Putamen (tissue), 1 donor: ENCODE results near the gene CDYL2.
"Not testable (repeated sequence)": the region's sequence is repeated elsewhere in the genome, so short reads cannot be mapped to it uniquely, and the experiment has no call there.

Source experiments
- DNase-seq: peaks from one replicate; pipeline ENCODE4 v3.0.0-alpha.2; 2016; ENCODE audit warnings: low spot score

CDYL2 gene

GRCh38 chr16:80669673-80670072 is 134.7 kb downstream of the CDYL2 start:
- no peak for DNase-seq

- no peak for DNase-seq
Observed at GRCh38 chr16:80667925-80668324, 136.5 kb downstream of the CDYL2 start.

GRCh38 chr16:80667251-80667560 is 137.2 kb downstream of the CDYL2 start:
- DNase-seq, result no peak

GRCh38 chr16:80666378-80667250 is 137.8 kb downstream of the CDYL2 start:
- DNase-seq, result no peak

- no peak for DNase-seq
Observed at GRCh38 chr16:80665356-80665755, 139.0 kb downstream of the CDYL2 start.

- DNase-seq, result no peak
Observed at GRCh38 chr16:80664786-80665185, 139.6 kb downstream of the CDYL2 start.

- no peak for DNase-seq
Observed at GRCh38 chr16:80664226-80664625, 140.2 kb downstream of the CDYL2 start.

- no peak for DNase-seq
Observed at GRCh38 chr16:80663078-80663477, 141.3 kb downstream of the CDYL2 start.

- DNase-seq, result no peak
Observed at GRCh38 chr16:80659865-80660264, 144.5 kb downstream of the CDYL2 start.

- DNase-seq, result no peak
Observed at GRCh38 chr16:80656711-80657150, 147.7 kb downstream of the CDYL2 start.

- DNase-seq, result no peak
Observed at GRCh38 chr16:80656161-80656560, 148.2 kb downstream of the CDYL2 start.

GRCh38 chr16:80655751-80656150 is 148.6 kb downstream of the CDYL2 start:
- DNase-seq, result no peak

GRCh38 chr16:80654094-80654862 is 150.1 kb downstream of the CDYL2 start:
- no peak for DNase-seq

- no peak for DNase-seq
Observed at GRCh38 chr16:80652441-80652840, 152.0 kb downstream of the CDYL2 start.

- not testable (repeated sequence) for DNase-seq
Observed at GRCh38 chr16:80650281-80650680, 154.1 kb downstream of the CDYL2 start.

- no peak for DNase-seq
Observed at GRCh38 chr16:80640316-80640715, 164.1 kb downstream of the CDYL2 start.

GRCh38 chr16:80639636-80640035 is 164.8 kb downstream of the CDYL2 start:
- no peak for DNase-seq

GRCh38 chr16:80637621-80638020 is 166.8 kb downstream of the CDYL2 start:
- DNase-seq, result no peak

GRCh38 chr16:80631581-80631980 is 172.8 kb downstream of the CDYL2 start:
- DNase-seq, result no peak

- DNase-seq, result no peak
Observed at GRCh38 chr16:80628254-80628653, 176.1 kb downstream of the CDYL2 start.

- no peak for DNase-seq
Observed at GRCh38 chr16:80627108-80627507, 177.3 kb downstream of the CDYL2 start.

GRCh38 chr16:80623376-80623775 is 181.0 kb downstream of the CDYL2 start:
- no peak for DNase-seq

- DNase-seq, result no peak
Observed at GRCh38 chr16:80622007-80622406, 182.4 kb downstream of the CDYL2 start.
